Measurements from ENCODE around the gene NKPD1.

NKPD1 gene

DNA sequence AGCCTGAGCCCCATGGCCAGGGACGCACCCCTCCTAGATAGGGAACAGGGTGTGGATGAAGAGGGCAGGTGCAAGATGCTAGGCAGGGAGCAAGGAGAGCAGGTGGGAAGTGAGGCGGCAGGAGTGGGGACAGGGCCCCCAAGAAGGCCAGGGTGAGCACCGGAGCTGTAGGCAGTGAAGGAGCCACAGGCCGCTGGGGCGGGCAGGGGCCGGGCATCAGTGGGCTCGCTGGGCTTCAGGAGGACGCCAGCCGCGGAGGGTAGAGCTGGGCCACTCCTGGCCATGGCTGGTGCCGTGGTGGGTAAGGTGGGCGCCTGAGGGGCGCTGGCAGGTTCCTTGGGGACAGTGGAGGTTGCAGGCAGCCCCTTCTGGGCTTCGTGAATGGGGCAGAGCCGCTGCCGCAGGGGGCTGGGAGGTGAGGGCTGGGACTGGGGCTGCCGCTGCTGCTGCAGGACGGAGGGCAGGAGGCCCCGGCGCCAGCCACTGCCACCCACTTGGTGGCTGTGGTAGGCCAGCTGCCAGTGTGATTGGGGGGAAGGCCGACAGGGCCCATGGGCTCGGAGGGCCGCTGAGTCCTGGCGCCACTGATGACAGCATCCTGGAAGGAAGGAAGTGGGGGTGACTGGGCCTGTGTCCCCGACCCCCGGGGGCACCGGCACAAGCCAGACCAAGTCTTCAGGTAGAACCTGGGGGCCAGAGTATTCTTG lies 2.1 kb downstream of the NKPD1 start:
- no peaks in the 10 kb centered on the region for H3K79me2 ChIP-seq (ENCODE audit: low read length)
- H3K9me3 ChIP-seq (ENCODE audit: insufficient read depth, low read length): no peaks in the 10 kb centered on the region
- no peak overlapping the region for H3K4me2 ChIP-seq (ENCODE audit: low read length)
- TF ChIP-seq EZH2phosphoT487 (IDR thresholded peaks at IDR 0.05; ENCODE audit: low read depth): no peak
- TF ChIP-seq, protein P1, sequence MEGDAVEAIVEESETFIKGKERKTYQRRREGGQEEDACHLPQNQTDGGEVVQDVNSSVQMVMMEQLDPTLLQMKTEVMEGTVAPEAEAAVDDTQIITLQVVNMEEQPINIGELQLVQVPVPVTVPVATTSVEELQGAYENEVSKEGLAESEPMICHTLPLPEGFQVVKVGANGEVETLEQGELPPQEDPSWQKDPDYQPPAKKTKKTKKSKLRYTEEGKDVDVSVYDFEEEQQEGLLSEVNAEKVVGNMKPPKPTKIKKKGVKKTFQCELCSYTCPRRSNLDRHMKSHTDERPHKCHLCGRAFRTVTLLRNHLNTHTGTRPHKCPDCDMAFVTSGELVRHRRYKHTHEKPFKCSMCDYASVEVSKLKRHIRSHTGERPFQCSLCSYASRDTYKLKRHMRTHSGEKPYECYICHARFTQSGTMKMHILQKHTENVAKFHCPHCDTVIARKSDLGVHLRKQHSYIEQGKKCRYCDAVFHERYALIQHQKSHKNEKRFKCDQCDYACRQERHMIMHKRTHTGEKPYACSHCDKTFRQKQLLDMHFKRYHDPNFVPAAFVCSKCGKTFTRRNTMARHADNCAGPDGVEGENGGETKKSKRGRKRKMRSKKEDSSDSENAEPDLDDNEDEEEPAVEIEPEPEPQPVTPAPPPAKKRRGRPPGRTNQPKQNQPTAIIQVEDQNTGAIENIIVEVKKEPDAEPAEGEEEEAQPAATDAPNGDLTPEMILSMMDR (IDR thresholded peaks at IDR 0.05; ENCODE audit: low read depth, low read length): no peak
- no peaks in the 10 kb centered on the region for H4K20me1 ChIP-seq (ENCODE audit: insufficient read depth, low read length)
- H3K9ac ChIP-seq (ENCODE audit: low read length): no peak overlapping the region
- no peak overlapping the region for H3K4me3 ChIP-seq (ENCODE audit: low read length)
- H3K36me3 ChIP-seq (replicated peaks; ENCODE audit: low read depth, low read length): no peaks in the 10 kb centered on the region
- peaks cover 6% of the 10 kb centered on the region for H3K4me1 ChIP-seq (ENCODE audit: low read length)
- H3K27ac ChIP-seq (ENCODE audit: low read length): no peak overlapping the region
- no peak overlapping the region for H2AFZ ChIP-seq (ENCODE audit: low read depth, low read length)
- H3K27me3 ChIP-seq (ENCODE audit: low read depth, low read length): no peaks in the 10 kb centered on the region

DNA sequence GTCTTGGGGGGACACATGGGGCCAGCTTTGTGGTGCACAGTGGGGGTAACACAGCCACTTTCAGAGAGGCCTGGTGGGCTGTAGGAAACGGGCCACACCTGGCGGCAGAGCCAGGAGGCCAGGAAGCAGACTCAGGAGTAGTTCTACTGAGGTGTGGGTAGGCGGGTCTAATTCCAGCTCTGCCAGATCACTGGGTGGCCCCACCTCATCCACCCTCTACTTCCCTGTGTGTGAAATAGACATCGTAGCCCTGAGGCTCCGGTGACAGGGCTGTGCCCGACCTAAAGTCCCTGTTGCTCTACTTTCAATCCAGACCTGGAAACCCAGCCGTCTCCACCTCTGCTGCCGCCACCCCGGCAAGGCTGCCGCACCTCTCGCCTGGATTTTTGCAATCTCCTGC lies 4.0 kb downstream of the NKPD1 start:
- H3K36me3 ChIP-seq (replicated peaks; ENCODE audit: low read depth, low read length): peaks cover 4% of the 10 kb centered on the region
- H2AFZ ChIP-seq (ENCODE audit: low read depth, low read length): no peak overlapping the region
- H3K4me3 ChIP-seq (ENCODE audit: low read length): no peak overlapping the region
- no peak for TF ChIP-seq EZH2phosphoT487 (IDR thresholded peaks at IDR 0.05; ENCODE audit: low read depth)
- TF ChIP-seq, protein P1 (IDR thresholded peaks at IDR 0.05; ENCODE audit: low read depth, low read length): no peak
- no peaks in the 10 kb centered on the region for H3K79me2 ChIP-seq (ENCODE audit: low read length)
- H3K27ac ChIP-seq (ENCODE audit: low read length): no peak overlapping the region
- H3K4me1 ChIP-seq (ENCODE audit: low read length): no peaks in the 10 kb centered on the region
- no peaks in the 10 kb centered on the region for H3K27me3 ChIP-seq (ENCODE audit: low read depth, low read length)
- H3K9me3 ChIP-seq (ENCODE audit: insufficient read depth, low read length): no peaks in the 10 kb centered on the region
- H3K4me2 ChIP-seq (ENCODE audit: low read length): no peak overlapping the region
- H3K9ac ChIP-seq (ENCODE audit: low read length): no peak overlapping the region
- H4K20me1 ChIP-seq (ENCODE audit: insufficient read depth, low read length): no peaks in the 10 kb centered on the region

DNA sequence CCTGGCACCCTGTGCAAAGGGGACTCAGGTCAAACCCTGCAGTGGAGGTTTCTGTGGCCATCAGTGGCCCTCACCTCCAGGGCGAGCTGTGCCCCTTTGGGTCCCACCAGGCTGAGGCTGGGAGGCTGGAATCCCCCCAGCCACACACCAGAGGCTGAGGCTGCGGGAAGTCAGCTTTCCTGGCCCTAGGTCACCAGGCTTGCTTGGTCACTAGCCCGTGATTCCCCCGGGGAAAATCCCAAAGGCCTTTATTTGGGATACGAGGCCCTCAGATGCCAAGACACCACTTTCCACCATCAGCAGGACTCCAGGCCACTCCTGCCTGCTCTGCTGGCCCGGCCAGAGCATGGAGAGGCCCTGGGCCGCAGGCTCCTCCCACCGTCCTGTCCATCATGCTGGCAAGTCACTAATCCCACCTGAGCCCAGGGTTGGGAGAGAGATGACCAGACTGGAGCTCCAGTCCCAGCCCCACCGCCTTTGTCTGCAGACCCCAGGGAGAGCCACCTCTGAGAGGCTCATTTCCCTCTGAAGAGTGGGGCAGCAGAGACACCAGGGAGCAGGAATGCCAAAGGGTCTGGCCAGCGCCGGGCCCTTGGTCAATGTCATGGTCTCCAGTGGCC lies 4.7 kb downstream of the NKPD1 start:
- H3K9ac ChIP-seq (ENCODE audit: low read length): no peak overlapping the region
- H3K36me3 ChIP-seq (replicated peaks; ENCODE audit: low read depth, low read length): peaks cover 4% of the 10 kb centered on the region
- no peak for TF ChIP-seq EZH2phosphoT487 (IDR thresholded peaks at IDR 0.05; ENCODE audit: low read depth)
- TF ChIP-seq, protein P1 (IDR thresholded peaks at IDR 0.05; ENCODE audit: low read depth, low read length): no peak
- no peaks in the 10 kb centered on the region for H3K9me3 ChIP-seq (ENCODE audit: insufficient read depth, low read length)
- H2AFZ ChIP-seq (ENCODE audit: low read depth, low read length): no peak overlapping the region
- H3K4me1 ChIP-seq (ENCODE audit: low read length): no peaks in the 10 kb centered on the region
- no peaks in the 10 kb centered on the region for H4K20me1 ChIP-seq (ENCODE audit: insufficient read depth, low read length)
- no peak overlapping the region for H3K27ac ChIP-seq (ENCODE audit: low read length)
- H3K4me3 ChIP-seq (ENCODE audit: low read length): no peak overlapping the region
- H3K4me2 ChIP-seq (ENCODE audit: low read length): no peak overlapping the region
- no peaks in the 10 kb centered on the region for H3K79me2 ChIP-seq (ENCODE audit: low read length)
- H3K27me3 ChIP-seq (ENCODE audit: low read depth, low read length): no peaks in the 10 kb centered on the region

DNA sequence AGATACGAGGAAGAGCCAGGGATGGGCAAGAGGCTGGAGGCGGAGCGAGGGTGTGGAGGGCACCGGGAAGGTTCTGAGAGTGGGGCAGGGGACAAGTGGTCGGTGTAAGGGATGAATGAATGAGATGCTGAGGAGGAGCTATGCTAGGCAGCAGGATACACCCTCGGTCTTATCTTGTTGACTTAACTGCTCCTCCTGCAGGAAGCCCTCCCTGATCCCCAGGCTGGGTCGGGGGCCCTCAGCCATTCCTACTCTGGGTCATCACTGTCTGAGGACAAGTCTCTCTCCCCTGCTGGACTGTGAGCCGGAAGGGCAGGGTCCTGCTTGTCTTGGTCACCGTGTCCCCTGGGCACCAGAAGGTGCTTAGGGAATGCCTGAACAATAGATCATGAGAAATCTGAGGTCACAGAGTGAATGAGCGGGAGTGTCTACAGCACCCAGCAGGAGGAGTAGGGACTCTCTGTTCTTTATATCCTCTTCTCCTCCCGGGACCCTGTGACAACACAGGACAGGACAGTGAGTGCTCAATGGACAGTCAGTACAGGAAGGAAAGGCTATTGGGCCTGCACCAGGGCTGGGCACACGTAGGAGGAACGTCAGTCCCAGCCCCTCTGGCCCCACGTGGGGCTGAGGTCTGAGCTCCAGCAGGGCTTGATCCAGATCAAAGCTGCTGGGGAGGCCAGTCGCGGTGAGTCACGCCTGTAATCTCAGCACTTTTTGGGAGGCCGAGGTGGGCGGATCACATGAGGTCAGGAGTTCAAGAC lies 6.5 kb downstream of the NKPD1 start:
- no peak for TF ChIP-seq EZH2phosphoT487 (IDR thresholded peaks at IDR 0.05; ENCODE audit: low read depth)
- TF ChIP-seq, protein P1 (IDR thresholded peaks at IDR 0.05; ENCODE audit: low read depth, low read length): no peak
- Histone ChIP-seq H3K9me3 (ENCODE audit: insufficient read depth, low read length) (no peaks in the 10 kb centered on the region), H3K4me1 (ENCODE audit: low read length) (no peaks in the 10 kb centered on the region), H3K79me2 (ENCODE audit: low read length) (no peaks in the 10 kb centered on the region), H3K27me3 (ENCODE audit: low read depth, low read length) (no peaks in the 10 kb centered on the region), H3K4me2 (ENCODE audit: low read length) (no peak overlapping the region), H3K4me3 (ENCODE audit: low read length) (no peak overlapping the region), H3K36me3 (replicated peaks; ENCODE audit: low read depth, low read length) (peaks cover 4% of the 10 kb centered on the region), H3K27ac (ENCODE audit: low read length) (no peak overlapping the region), H3K9ac (ENCODE audit: low read length) (no peak overlapping the region), H4K20me1 (ENCODE audit: insufficient read depth, low read length) (no peaks in the 10 kb centered on the region), H2AFZ (ENCODE audit: low read depth, low read length) (no peak overlapping the region)

Measured in OCI-LY3 (cell line).